Measurements from ENCODE around the gene MMEL1.

MMEL1 gene

DNA sequence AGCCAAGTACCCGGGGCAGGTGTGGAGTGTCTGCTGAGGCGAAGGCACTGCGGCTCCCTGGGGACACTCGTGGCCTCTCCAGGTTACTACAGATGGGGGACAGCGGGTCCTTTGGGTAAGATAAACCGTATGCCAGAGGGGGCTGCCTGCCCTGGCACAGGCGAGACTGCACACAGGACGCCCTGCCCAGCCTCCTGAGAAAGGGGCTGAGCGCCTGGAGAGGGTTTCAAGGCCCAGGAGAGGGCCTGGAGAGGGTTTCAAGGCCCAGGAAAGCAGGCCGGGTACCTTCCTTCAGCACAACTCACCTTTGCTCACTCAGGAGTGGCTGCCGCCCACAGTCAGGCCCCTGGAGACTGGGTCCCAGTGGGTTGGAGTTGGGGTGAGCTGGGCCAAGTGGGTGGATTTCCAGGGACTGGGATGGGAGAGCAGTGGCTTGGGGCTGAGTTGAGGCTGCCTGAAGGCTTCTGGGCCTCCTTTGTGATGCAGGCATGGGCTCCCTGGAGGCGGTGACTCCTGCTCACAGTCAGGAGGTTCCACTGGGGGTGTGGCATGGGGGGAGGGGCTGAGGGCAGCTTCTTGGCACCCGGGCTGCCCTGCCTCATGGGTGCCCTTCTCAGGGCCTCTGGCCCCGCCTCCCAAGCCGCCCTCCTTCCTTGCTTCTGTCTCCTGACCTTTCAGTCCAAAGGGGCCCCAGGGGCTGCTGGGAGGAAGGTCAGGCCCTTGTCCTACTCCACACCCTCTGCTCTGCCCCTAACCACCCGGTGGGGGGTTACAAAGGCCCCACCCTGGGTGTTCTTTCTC, at the start of gene MMEL1:
TSS of gene MMEL1 (minus strand) at position 456 of the 801 bp plus-strand sequence. CDS start 3,532 bp downstream, outside the sequence.
- TF ChIP-seq TCF12 (IDR thresholded peaks at IDR 0.05; ENCODE audit: low read depth) (no peak), EP300 (IDR thresholded peaks at IDR 0.05; ENCODE audit: borderline replicate concordance) (no peak), CREB1 (IDR thresholded peaks at IDR 0.05; ENCODE audit: low read depth) (no peak), EGR1 (IDR thresholded peaks at IDR 0.05) (no peak), YY1 (IDR thresholded peaks at IDR 0.05; ENCODE audit: low read depth) (no peak), TEAD4 (IDR thresholded peaks at IDR 0.05) (no peak), ZBTB7A (IDR thresholded peaks at IDR 0.05; ENCODE audit: low read depth) (no peak), CEBPB (IDR thresholded peaks at IDR 0.05) (no peak), FOXM1 (IDR thresholded peaks at IDR 0.05; ENCODE audit: borderline replicate concordance, low read depth) (no peak), NFIC (IDR thresholded peaks at IDR 0.05) (no peak), RAD21 (IDR thresholded peaks at IDR 0.05; ENCODE audit: low read depth) (no peak), TAF1 (IDR thresholded peaks at IDR 0.05; ENCODE audit: low read depth) (no peak)
- TF ChIP-seq, protein P1, sequence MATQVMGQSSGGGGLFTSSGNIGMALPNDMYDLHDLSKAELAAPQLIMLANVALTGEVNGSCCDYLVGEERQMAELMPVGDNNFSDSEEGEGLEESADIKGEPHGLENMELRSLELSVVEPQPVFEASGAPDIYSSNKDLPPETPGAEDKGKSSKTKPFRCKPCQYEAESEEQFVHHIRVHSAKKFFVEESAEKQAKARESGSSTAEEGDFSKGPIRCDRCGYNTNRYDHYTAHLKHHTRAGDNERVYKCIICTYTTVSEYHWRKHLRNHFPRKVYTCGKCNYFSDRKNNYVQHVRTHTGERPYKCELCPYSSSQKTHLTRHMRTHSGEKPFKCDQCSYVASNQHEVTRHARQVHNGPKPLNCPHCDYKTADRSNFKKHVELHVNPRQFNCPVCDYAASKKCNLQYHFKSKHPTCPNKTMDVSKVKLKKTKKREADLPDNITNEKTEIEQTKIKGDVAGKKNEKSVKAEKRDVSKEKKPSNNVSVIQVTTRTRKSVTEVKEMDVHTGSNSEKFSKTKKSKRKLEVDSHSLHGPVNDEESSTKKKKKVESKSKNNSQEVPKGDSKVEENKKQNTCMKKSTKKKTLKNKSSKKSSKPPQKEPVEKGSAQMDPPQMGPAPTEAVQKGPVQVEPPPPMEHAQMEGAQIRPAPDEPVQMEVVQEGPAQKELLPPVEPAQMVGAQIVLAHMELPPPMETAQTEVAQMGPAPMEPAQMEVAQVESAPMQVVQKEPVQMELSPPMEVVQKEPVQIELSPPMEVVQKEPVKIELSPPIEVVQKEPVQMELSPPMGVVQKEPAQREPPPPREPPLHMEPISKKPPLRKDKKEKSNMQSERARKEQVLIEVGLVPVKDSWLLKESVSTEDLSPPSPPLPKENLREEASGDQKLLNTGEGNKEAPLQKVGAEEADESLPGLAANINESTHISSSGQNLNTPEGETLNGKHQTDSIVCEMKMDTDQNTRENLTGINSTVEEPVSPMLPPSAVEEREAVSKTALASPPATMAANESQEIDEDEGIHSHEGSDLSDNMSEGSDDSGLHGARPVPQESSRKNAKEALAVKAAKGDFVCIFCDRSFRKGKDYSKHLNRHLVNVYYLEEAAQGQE (IDR thresholded peaks at IDR 0.05; ENCODE audit: low read depth) = no peak
- TF ChIP-seq, protein P2, sequence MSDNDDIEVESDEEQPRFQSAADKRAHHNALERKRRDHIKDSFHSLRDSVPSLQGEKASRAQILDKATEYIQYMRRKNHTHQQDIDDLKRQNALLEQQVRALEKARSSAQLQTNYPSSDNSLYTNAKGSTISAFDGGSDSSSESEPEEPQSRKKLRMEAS (IDR thresholded peaks at IDR 0.05) = no peak
- TF ChIP-seq, protein P3, sequence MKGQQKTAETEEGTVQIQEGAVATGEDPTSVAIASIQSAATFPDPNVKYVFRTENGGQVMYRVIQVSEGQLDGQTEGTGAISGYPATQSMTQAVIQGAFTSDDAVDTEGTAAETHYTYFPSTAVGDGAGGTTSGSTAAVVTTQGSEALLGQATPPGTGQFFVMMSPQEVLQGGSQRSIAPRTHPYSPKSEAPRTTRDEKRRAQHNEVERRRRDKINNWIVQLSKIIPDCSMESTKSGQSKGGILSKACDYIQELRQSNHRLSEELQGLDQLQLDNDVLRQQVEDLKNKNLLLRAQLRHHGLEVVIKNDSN (IDR thresholded peaks at IDR 0.05) = no peak

DNA sequence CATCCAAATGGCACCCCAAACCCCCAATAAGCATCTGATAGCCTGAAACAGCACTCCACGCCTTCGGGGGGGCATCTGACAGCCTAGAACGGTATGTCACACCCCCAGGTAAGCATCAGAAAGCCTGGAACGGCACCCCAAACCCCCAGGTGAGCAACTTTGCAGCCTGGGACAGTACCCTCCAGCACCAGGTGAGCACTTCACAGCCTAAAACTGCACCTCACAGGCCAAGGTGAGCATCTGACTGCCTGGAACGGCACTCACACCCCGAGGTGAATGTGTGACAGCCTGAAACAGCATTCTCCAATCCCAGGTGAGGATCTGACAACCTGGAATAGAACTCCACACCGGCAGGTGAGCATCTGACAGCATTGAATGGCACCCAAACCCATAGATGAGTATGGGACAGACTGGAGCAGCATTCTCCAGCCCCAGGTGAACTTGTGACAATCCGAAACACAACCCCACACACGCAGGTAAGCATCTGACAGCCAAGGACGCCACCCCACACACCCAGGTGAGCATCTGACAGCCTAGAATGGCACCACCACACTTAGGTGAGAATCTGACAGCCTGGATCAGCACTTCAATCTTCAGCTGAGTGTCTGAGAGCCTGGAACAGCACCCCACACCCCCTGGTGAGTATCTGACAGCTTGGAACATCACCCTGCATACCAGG, 18.3 kb upstream of the MMEL1 start:
- TF ChIP-seq TCF12 (IDR thresholded peaks at IDR 0.05; ENCODE audit: low read depth) (no peak), TAF1 (IDR thresholded peaks at IDR 0.05; ENCODE audit: low read depth) (no peak), NFIC (IDR thresholded peaks at IDR 0.05) (no peak), CREB1 (IDR thresholded peaks at IDR 0.05; ENCODE audit: low read depth) (no peak), FOXM1 (IDR thresholded peaks at IDR 0.05; ENCODE audit: borderline replicate concordance, low read depth) (no peak), RAD21 (IDR thresholded peaks at IDR 0.05; ENCODE audit: low read depth) (no peak), YY1 (IDR thresholded peaks at IDR 0.05; ENCODE audit: low read depth) (no peak), EP300 (IDR thresholded peaks at IDR 0.05; ENCODE audit: borderline replicate concordance) (no peak), ZBTB7A (IDR thresholded peaks at IDR 0.05; ENCODE audit: low read depth) (no peak), CEBPB (IDR thresholded peaks at IDR 0.05) (no peak), EGR1 (IDR thresholded peaks at IDR 0.05) (no peak)
- TF ChIP-seq, protein P3 (IDR thresholded peaks at IDR 0.05) = no peak

- TF ChIP-seq TAF1 (IDR thresholded peaks at IDR 0.05; ENCODE audit: low read depth) = no peak
- TF ChIP-seq, protein P1 (IDR thresholded peaks at IDR 0.05; ENCODE audit: low read depth) = no peak
- TF ChIP-seq ZBTB7A (IDR thresholded peaks at IDR 0.05; ENCODE audit: low read depth) = no peak
- no peak for TF ChIP-seq FOXM1 (IDR thresholded peaks at IDR 0.05; ENCODE audit: borderline replicate concordance, low read depth)
- no peak for TF ChIP-seq EP300 (IDR thresholded peaks at IDR 0.05; ENCODE audit: borderline replicate concordance)
- TF ChIP-seq, protein P2 (IDR thresholded peaks at IDR 0.05) = no peak
- TF ChIP-seq, protein P3 (IDR thresholded peaks at IDR 0.05) = no peak
- no peak for TF ChIP-seq YY1 (IDR thresholded peaks at IDR 0.05; ENCODE audit: low read depth)
- TF ChIP-seq CREB1 (IDR thresholded peaks at IDR 0.05; ENCODE audit: low read depth) = no peak
- TF ChIP-seq TCF12 (IDR thresholded peaks at IDR 0.05; ENCODE audit: low read depth) = no peak
- no peak for TF ChIP-seq EGR1 (IDR thresholded peaks at IDR 0.05)
- no peak for TF ChIP-seq RAD21 (IDR thresholded peaks at IDR 0.05; ENCODE audit: low read depth)
- no peak for TF ChIP-seq NFIC (IDR thresholded peaks at IDR 0.05)
- TF ChIP-seq CEBPB (IDR thresholded peaks at IDR 0.05) = no peak
- no peak for TF ChIP-seq TEAD4 (IDR thresholded peaks at IDR 0.05)
Measured at GRCh38 chr1:2646837-2647236, 14.0 kb upstream of the MMEL1 start.

DNA sequence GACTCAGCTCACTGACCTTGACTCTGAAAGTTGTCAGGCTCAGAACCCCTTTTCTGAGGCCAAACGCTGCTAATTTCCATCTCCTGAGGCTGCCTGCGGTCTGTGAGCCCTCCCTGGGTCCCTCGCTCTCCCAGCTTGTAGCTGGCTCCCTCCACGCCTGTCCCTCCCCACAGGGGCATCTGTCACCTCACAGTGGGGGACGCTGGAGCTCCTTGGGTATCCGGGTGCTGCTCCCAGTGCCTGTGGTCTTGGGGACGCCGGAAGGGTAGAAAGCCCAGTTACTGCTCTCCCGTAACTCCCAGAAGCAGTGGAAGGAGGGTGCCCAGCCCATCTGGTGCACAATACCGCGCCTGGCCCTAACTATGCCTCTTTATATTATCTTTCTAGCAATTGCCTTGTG, 13.0 kb upstream of the MMEL1 start:
- TF ChIP-seq FOXM1 (IDR thresholded peaks at IDR 0.05; ENCODE audit: borderline replicate concordance, low read depth) (no peak), EP300 (IDR thresholded peaks at IDR 0.05; ENCODE audit: borderline replicate concordance) (no peak), CREB1 (IDR thresholded peaks at IDR 0.05; ENCODE audit: low read depth) (no peak), TAF1 (IDR thresholded peaks at IDR 0.05; ENCODE audit: low read depth) (no peak), RAD21 (IDR thresholded peaks at IDR 0.05; ENCODE audit: low read depth) (no peak), TCF12 (IDR thresholded peaks at IDR 0.05; ENCODE audit: low read depth) (no peak)
- TF ChIP-seq, protein P2 (IDR thresholded peaks at IDR 0.05) = no peak
